ENCODE data around the gene PTPRM.

DNA sequence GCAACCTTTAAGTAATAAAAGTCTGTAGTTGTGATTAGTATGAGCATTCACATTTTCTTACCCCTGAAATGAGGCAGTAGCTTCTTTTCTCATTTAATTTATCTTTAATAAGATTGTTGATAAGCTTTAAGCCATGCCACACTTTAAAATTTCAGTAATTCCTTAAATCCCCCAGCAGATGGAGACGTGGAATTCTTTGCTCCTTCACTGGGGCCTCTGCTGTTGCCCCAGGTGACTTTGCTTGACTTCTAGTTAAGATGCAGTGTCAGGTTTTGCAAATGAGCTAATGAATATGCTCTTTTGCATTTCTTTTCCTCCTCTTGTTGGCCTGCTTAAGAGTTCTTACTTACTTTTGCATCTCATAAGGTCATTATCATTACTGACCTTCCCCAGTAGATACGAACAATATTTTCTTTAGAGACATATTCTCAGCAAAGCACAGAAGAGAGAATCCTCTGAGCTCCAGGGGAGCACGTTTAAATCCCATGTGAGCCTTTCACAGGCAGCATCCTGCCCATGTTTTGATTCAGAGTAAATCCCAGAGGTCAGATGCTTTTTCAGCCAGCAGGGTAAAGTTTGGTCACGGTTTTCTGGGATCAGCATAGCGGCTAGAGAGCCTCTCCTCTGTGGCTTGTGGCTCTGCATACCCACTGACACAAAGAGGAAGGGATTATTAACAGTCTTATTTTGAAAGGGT is 222.9 kb downstream of the PTPRM start:
- TF ChIP-seq, protein P1, sequence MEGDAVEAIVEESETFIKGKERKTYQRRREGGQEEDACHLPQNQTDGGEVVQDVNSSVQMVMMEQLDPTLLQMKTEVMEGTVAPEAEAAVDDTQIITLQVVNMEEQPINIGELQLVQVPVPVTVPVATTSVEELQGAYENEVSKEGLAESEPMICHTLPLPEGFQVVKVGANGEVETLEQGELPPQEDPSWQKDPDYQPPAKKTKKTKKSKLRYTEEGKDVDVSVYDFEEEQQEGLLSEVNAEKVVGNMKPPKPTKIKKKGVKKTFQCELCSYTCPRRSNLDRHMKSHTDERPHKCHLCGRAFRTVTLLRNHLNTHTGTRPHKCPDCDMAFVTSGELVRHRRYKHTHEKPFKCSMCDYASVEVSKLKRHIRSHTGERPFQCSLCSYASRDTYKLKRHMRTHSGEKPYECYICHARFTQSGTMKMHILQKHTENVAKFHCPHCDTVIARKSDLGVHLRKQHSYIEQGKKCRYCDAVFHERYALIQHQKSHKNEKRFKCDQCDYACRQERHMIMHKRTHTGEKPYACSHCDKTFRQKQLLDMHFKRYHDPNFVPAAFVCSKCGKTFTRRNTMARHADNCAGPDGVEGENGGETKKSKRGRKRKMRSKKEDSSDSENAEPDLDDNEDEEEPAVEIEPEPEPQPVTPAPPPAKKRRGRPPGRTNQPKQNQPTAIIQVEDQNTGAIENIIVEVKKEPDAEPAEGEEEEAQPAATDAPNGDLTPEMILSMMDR (IDR thresholded peaks at IDR 0.05) = peak; percentile 67
- TF ChIP-seq EZH2 (IDR thresholded peaks at IDR 0.05) = no peak

Data from neural progenitor cell (in vitro differentiated cells).